ENCODE results near the gene B4GALT2.

- no peak for TF ChIP-seq CEBPB (IDR thresholded peaks at IDR 0.05; ENCODE audit: borderline replicate concordance in 1 of 2, low read depth in 2 of 2, low read length in 2 of 2)
- no peak for TF ChIP-seq BCL11A (IDR thresholded peaks at IDR 0.05; ENCODE audit: low read depth, low read length)
- TF ChIP-seq MTA2 (IDR thresholded peaks at IDR 0.05; ENCODE audit: low read depth): no peak
- no peak for TF ChIP-seq CREB1 (IDR thresholded peaks at IDR 0.05; ENCODE audit: low read depth)
- TF ChIP-seq CHD1 (IDR thresholded peaks at IDR 0.05; ENCODE audit: low read depth, low read length): no peak
- no peak for TF ChIP-seq CTCF (IDR thresholded peaks at IDR 0.05 in 2 of 3, conservative IDR thresholded peaks at IDR 0.05 in 1 of 3; ENCODE audit: control insufficient read depth in 2 of 3, extremely low read depth in 1 of 3, insufficient read depth in 1 of 3, low read depth in 3 of 3, low read length in 3 of 3)
- TF ChIP-seq NR2C2 (IDR thresholded peaks at IDR 0.05; ENCODE audit: borderline replicate concordance, control insufficient read depth, insufficient read length, low read depth): no peak
- TF ChIP-seq EZH2 (IDR thresholded peaks at IDR 0.05; ENCODE audit: borderline replicate concordance, control insufficient read depth, low read depth, low read length): no peak
- TF ChIP-seq FOS (IDR thresholded peaks at IDR 0.05; ENCODE audit: borderline replicate concordance, extremely low read depth, insufficient read length): no peak
- TF ChIP-seq POLR2A (IDR thresholded peaks at IDR 0.05; ENCODE audit: low read depth, low read length): no peak
Measured at GRCh38 chr1:43981636-43982035, 2.6 kb downstream of the B4GALT2 start.

All from GM12878 (cell line).